ENCODE results near the gene TRDN.

Gene TRDN

GRCh38 chr6:123515715-123516114, 121.0 kb downstream of the TRDN start:
- no peak overlapping the region for H3K4me3 ChIP-seq (replicated peaks; ENCODE audit: low read depth, low read length)
- peak; percentile 12 for DNase-seq (ENCODE audit: low read depth)
- TF ChIP-seq CTCF (IDR thresholded peaks at IDR 0.05; ENCODE audit: low read length, missing control alignments): no peak

DNA sequence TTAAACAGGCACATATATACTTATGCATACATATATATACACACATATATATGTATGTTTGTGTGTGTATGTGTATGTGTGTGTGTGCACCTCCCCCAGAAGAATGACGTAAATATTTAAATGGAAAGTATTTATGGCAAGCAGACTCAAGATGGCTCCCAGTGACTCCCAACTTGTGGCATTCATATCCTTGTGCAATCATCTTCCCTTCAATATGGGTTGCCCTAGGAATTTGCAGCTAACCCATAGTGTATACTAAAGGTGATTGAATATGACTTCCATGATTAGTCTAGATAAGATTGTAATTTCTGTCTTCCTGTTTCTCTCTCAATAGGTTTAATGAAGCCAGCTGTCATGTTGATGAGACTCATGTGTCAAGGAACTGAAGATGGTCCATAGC, 127.6 kb downstream of the TRDN start:
- no peak overlapping the region for H3K4me3 ChIP-seq (replicated peaks; ENCODE audit: low read depth, low read length)
- no peak for DNase-seq (ENCODE audit: low read depth)
- TF ChIP-seq CTCF (IDR thresholded peaks at IDR 0.05; ENCODE audit: low read length, missing control alignments): no peak

DNA sequence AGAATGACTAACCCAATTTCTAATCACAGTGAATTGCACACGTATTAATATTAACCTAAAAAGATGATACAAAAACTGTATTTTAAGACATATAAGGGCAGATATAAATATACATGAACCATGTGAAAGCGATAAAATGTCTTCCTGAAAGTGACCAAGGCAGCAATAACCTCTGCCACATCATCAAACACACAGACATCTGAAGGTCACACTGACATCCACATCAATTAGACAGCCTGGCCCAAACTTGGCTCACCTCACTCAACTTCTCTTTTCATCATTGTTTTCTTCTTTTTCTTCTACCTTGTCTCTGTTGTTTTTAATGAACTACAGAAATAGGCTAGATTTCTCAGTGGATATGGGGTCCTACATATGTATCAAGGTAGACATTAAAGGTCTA, 128.5 kb downstream of the TRDN start:
- no peak for DNase-seq (ENCODE audit: low read depth)
- no peak for TF ChIP-seq CTCF (IDR thresholded peaks at IDR 0.05; ENCODE audit: low read length, missing control alignments)
- no peak overlapping the region for H3K4me3 ChIP-seq (replicated peaks; ENCODE audit: low read depth, low read length)

DNA sequence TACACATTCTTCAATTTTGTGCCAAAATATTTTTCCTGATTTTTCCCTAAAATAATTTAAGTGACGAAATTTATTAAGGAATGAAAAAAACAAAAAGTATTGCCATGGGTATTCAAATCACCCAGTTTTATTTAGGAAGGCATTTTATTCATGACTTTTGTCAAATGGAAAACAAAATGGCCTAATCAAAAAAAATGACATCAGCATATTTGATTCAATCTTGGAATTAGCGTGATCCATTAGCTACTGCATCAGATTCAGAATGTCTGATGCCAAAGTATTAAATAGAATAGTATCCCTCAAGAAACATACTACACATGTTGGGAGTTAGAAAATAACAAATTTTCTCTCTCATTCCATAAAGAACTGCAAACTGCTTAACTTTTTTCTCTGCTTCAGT, 129.2 kb downstream of the TRDN start:
- H3K4me3 ChIP-seq (replicated peaks; ENCODE audit: low read depth, low read length): no peak overlapping the region
- DNase-seq (ENCODE audit: low read depth): no peak
- TF ChIP-seq CTCF (IDR thresholded peaks at IDR 0.05; ENCODE audit: low read length, missing control alignments): no peak

GRCh38 chr6:123503619-123504018, 133.1 kb downstream of the TRDN start:
- TF ChIP-seq CTCF (IDR thresholded peaks at IDR 0.05; ENCODE audit: low read length, missing control alignments): no peak
- DNase-seq (ENCODE audit: low read depth): no peak

DNA sequence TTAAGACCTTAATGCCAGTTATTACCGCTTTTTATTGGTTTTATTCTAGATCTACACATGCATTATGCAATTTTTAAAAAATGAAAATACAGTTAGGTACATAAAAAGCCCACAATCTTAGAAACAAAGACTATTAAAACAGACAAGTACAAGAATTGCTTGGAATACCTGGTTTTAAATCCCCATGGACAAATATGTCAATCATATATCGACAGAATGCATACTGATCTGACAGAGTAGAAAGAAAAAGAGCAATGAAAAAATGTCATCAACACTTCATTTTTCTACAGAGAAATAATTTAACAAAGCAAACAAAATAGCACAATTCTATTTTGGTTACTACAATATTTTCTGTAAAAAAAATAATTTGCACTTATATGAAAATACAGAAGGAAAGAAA, 139.7 kb downstream of the TRDN start:
- no peak for TF ChIP-seq CTCF (IDR thresholded peaks at IDR 0.05; ENCODE audit: low read length, missing control alignments)
- no peak overlapping the region for H3K4me3 ChIP-seq (replicated peaks; ENCODE audit: low read depth, low read length)
- no peak for DNase-seq (ENCODE audit: low read depth)

More at GRCh38 chr6:123503619-123504018, 133.1 kb downstream of the TRDN start:
- no peak overlapping the region for H3K4me3 ChIP-seq (replicated peaks; ENCODE audit: low read depth, low read length)

GRCh38 chr6:123489589-123489988, 147.2 kb downstream of the TRDN start:
- TF ChIP-seq CTCF (IDR thresholded peaks at IDR 0.05; ENCODE audit: low read length, missing control alignments): no peak
- DNase-seq (ENCODE audit: low read depth): peak; percentile 2
- H3K4me3 ChIP-seq (replicated peaks; ENCODE audit: low read depth, low read length): no peak overlapping the region

Data from fibroblast of pulmonary artery (primary cell).